ENCODE data around the gene FAM184A.

DNA sequence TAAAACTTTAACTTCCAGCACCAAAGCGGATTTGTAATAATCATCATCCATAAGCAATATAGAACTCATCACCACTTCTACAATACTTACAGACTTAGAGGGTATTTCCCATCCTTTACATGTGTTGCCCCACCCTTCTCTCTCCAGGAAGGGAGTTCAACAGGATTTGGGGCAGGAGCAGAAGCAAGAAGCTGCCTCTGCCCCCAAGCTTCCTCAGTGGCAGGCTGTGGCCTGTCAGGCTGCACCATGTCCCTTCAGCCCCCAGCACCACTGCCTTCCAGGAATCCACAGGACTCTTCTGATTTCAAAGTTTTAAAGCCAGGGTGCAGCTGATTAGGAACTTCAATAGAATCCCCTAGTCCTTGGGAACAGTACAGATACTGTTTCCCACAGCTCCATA, 106.8 kb downstream of the FAM184A start:
- TF ChIP-seq, protein P1, sequence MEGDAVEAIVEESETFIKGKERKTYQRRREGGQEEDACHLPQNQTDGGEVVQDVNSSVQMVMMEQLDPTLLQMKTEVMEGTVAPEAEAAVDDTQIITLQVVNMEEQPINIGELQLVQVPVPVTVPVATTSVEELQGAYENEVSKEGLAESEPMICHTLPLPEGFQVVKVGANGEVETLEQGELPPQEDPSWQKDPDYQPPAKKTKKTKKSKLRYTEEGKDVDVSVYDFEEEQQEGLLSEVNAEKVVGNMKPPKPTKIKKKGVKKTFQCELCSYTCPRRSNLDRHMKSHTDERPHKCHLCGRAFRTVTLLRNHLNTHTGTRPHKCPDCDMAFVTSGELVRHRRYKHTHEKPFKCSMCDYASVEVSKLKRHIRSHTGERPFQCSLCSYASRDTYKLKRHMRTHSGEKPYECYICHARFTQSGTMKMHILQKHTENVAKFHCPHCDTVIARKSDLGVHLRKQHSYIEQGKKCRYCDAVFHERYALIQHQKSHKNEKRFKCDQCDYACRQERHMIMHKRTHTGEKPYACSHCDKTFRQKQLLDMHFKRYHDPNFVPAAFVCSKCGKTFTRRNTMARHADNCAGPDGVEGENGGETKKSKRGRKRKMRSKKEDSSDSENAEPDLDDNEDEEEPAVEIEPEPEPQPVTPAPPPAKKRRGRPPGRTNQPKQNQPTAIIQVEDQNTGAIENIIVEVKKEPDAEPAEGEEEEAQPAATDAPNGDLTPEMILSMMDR (IDR thresholded peaks at IDR 0.05), result no peak
- TF ChIP-seq POLR2A (IDR thresholded peaks at IDR 0.05), result no peak
